ENCODE data around the gene TRIM46. TPM values are rescaled to one million over a fixed set of nuclear protein-coding genes. Genes with fewer than 3 reads are reported as not detected.
"Not testable (repeated sequence)": the region's sequence is repeated elsewhere in the genome, so short reads cannot be mapped to it uniquely, and the experiment has no call there.

TRIM46 gene
- total RNA-seq, 6 experiments from 2014 or later: 0.09 to 0.15 TPM; not detected in 4

GRCh38 chr1:155192346-155193274 lies 19.0 kb downstream of the TRIM46 start:
- H3K9me3 ChIP-seq: no peaks in the 10 kb centered on the region
- H3K4me3 ChIP-seq: peak overlapping the region; percentile 24 to 42 (median 27)
- TF ChIP-seq CTCF (IDR thresholded peaks at IDR 0.05) (no peak), POLR2A (IDR thresholded peaks at IDR 0.05) (no peak)
- ATAC-seq (peak in 1 of 4 donors; percentile 1), DNase-seq (peak in 1 of 3 donors; percentile 53)
- H3K4me1 ChIP-seq: peaks cover 0 to 22% (median 2%) of the 10 kb centered on the region in 4 donors
- H3K36me3 ChIP-seq: no peaks in the 10 kb centered on the region
- 25% methylated on average over 6 of the region's 20 CpGs for WGBS (ENCODE audit: insufficient coverage, low coverage, low lambda C conversion rate, missing lambda C conversion rate)
- intact Hi-C loops (cut with DNase I): no loop called here
- H3K27me3 ChIP-seq: no peaks in the 10 kb centered on the region
- H3K27ac ChIP-seq: peak overlapping the region in 2 of 3 donors; percentile 12 to 21

- DNase-seq (peak; percentile 82 to 85 (median 83)), ATAC-seq (peak; percentile 91 to 92 (median 92))
- peak; percentile 94 to 99 (median 97) for TF ChIP-seq CTCF (IDR thresholded peaks at IDR 0.05)
- peak; percentile 23 for TF ChIP-seq POLR2A (IDR thresholded peaks at IDR 0.05)
- Histone ChIP-seq H3K36me3 (no peaks in the 10 kb centered on the region), H3K4me1 (peaks cover 0 to 22% (median 2%) of the 10 kb centered on the region in 4 donors), H3K27me3 (no peaks in the 10 kb centered on the region), H3K9me3 (no peaks in the 10 kb centered on the region), H3K27ac (peak overlapping the region in 2 of 3 donors; percentile 12 to 21), H3K4me3 (peak overlapping the region; percentile 24 to 42 (median 27))
- intact Hi-C loops (cut with DNase I): no loop called here
- 2% methylated on average over 26 of the region's 38 CpGs for WGBS (ENCODE audit: insufficient coverage, low coverage, low lambda C conversion rate, missing lambda C conversion rate)
These were observed 19.8 kb downstream of the TRIM46 start for GRCh38 chr1:155193275-155193990.

GRCh38 chr1:155193991-155194240 lies 20.3 kb downstream of the TRIM46 start:
- H3K36me3 ChIP-seq; DNase-seq; H3K9me3 ChIP-seq; H3K27me3 ChIP-seq; intact Hi-C loops (cut with DNase I); ATAC-seq: not testable (repeated sequence)
- Histone ChIP-seq H3K4me3 (peak overlapping the region; percentile 24 to 42 (median 42)), H3K27ac (peak overlapping the region in 1 of 3 donors; percentile 12), H3K4me1 (peaks cover 0 to 22% (median 2%) of the 10 kb centered on the region in 4 donors)
- WGBS (ENCODE audit: insufficient coverage, low coverage, low lambda C conversion rate, missing lambda C conversion rate): 2% methylated on average over 8 of the region's 16 CpGs

- no peaks in the 10 kb centered on the region for H3K9me3 ChIP-seq
These were observed 21.8 kb downstream of the TRIM46 start for GRCh38 chr1:155195201-155196102.

More at GRCh38 chr1:155195201-155196102, 21.8 kb downstream of the TRIM46 start:
- Histone ChIP-seq H3K4me1 (peaks cover 0 to 22% (median 2%) of the 10 kb centered on the region in 4 donors), H3K36me3 (no peaks in the 10 kb centered on the region), H3K27me3 (no peaks in the 10 kb centered on the region), H3K4me3 (peak overlapping the region; percentile 25 to 42 (median 25)), H3K27ac (no peak overlapping the region)
- ATAC-seq (no peak), DNase-seq (no peak)
- intact Hi-C loops (cut with DNase I): no loop called here
- WGBS (ENCODE audit: insufficient coverage, low coverage, low lambda C conversion rate, missing lambda C conversion rate): 43% methylated on average over 15 of the region's 27 CpGs
- TF ChIP-seq POLR2A (IDR thresholded peaks at IDR 0.05): no peak
- TF ChIP-seq CTCF (IDR thresholded peaks at IDR 0.05): no peak

All from right lobe of liver (tissue), 6 donors.